Effector memory CD4-positive, alpha-beta T cell (primary cell): ENCODE measurements around the gene MARCHF9.
A peak's percentile ranks its signal among the peaks of the same experiment; 100 is the strongest.
"Not testable (repeated sequence)": the region's sequence is repeated elsewhere in the genome, so short reads cannot be mapped to it uniquely, and the experiment has no call there.

Experiments
- DNase-seq, 3 donors: peaks; one replicate each; pipeline ENCODE4 v3.0.0-alpha.2; 2020
- H3K27ac ChIP-seq: 2 replicates; pipeline ENCODE4 v1.7.0; 2013; ENCODE audit warnings: mild to moderate bottlenecking, low read length, moderate library complexity; ENCODE audit not compliant: insufficient read depth, poor library complexity, severe bottlenecking
- H3K27me3 ChIP-seq: replicated peaks from 2 replicates; pipeline ENCODE4 v1.7.0; 2013; ENCODE audit warnings: mild to moderate bottlenecking, low read length; ENCODE audit not compliant: insufficient read depth, control insufficient read depth, poor library complexity, severe bottlenecking
- H3K36me3 ChIP-seq: 2 replicates; pipeline ENCODE4 v1.7.0; 2013; ENCODE audit warnings: mild to moderate bottlenecking, low read length, moderate library complexity; ENCODE audit not compliant: control insufficient read depth, insufficient read depth
- H3K4me1 ChIP-seq: 2 replicates; pipeline ENCODE4 v1.7.0; 2013; ENCODE audit warnings: low read length, mild to moderate bottlenecking; ENCODE audit not compliant: control insufficient read depth, insufficient read depth, poor library complexity, severe bottlenecking
- H3K4me3 ChIP-seq: 2 replicates; pipeline ENCODE4 v1.7.0; 2013; ENCODE audit warnings: low read length, low read depth, mild to moderate bottlenecking; ENCODE audit not compliant: insufficient read depth, poor library complexity, severe bottlenecking
- H3K9me3 ChIP-seq: 2 replicates; pipeline ENCODE4 v1.7.0; 2013; ENCODE audit warnings: mild to moderate bottlenecking, low read length, moderate library complexity; ENCODE audit not compliant: control insufficient read depth
- total RNA-seq, 3 donors: gene quantifications; one replicate each; lab custom pipeline; 2026; lab: John Stamatoyannopoulos, UW

The MARCHF9 gene, protein sequence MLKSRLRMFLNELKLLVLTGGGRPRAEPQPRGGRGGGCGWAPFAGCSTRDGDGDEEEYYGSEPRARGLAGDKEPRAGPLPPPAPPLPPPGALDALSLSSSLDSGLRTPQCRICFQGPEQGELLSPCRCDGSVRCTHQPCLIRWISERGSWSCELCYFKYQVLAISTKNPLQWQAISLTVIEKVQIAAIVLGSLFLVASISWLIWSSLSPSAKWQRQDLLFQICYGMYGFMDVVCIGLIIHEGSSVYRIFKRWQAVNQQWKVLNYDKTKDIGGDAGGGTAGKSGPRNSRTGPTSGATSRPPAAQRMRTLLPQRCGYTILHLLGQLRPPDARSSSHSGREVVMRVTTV
- total RNA-seq, result 39.0 to 52.6 (median 47.6) reads per million in 3 donors

DNA sequence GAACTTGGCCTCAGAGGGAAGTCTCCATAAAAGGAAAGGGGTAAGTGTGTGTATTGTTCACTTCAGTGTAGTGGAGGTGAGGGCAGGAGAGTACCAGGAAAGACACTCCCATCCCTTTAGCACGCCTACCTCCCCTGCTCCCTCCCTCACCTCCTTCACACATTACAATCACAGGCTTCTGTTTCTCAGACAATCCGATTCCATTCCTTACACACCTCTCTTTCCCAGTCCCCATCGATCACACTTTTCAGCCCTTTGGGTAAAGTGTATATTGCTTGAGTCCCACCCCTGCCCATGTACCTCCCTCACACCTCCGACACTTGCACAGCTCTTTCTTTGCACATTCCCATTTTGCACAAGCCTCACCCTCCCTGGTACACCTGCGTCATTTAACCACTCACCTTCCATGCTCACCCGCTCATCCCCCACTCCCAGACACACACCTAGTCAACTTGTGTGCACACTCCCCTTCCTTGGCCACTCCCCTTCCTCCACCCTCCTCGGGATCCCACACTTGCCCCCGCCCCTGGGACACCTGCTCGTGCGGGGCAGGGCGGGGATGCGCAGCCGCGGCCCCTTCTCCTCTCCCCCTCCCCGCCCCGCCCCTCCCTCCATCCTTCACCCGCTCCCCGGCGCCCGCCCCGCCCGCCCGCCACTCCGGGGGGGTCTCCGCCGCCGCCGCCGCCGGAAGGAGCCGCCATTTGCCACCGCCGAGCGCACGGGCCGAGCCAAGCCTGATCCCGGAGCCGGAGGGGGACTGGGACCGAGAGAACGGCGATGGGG lies at the start of gene MARCHF9:
TSS of gene MARCHF9 (plus strand) at position 693 of the 783 bp plus-strand sequence. CDS start 426 bp downstream, outside the sequence.
- H3K4me3 ChIP-seq, result peak within 1 kb of the TSS; percentile 54
- no peaks in the 10 kb centered on the region for H3K27me3 ChIP-seq
- H3K27ac ChIP-seq, result peak within 1 kb of the TSS; percentile 80
- peak; percentile 79 to 85 (median 84) for DNase-seq
- H3K4me1 ChIP-seq, result peaks cover 41% of the 10 kb centered on the region
- peaks cover 23% of the 10 kb centered on the region for H3K36me3 ChIP-seq
- H3K9me3 ChIP-seq, result no peaks in the 10 kb centered on the region

DNA sequence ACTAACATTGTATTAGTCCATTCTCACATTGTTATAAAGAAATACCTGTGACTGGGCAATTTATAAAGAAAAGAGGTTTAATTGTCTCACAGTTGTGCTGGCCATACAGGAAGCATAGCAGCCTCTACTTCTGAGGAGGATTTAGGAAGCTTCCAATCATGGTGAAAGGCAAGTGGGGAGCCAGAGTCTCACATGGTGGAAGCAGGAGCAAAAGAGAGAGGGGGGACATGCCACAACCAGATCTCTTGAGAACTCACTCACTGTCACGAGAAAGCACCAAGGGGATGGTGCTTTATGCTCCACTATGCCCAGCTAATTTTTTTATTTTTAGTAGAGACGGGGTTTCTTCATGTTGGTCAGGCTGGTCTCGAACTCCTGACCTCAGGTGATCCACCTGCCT lies 47.7 kb upstream of the MARCHF9 start:
- Histone ChIP-seq H3K9me3 (no peaks in the 10 kb centered on the region), H3K4me3 (no peak overlapping the region), H3K27me3 (no peaks in the 10 kb centered on the region), H3K36me3 (peaks cover 38% of the 10 kb centered on the region), H3K27ac (no peak overlapping the region), H3K4me1 (no peaks in the 10 kb centered on the region)
- DNase-seq, result no peak

GRCh38 chr12:57708296-57708695 lies 46.6 kb upstream of the MARCHF9 start:
- H3K36me3 ChIP-seq, result peaks cover 38% of the 10 kb centered on the region
- no peaks in the 10 kb centered on the region for H3K4me1 ChIP-seq
- no peaks in the 10 kb centered on the region for H3K27me3 ChIP-seq
- DNase-seq, result no peak
- H3K9me3 ChIP-seq, result no peaks in the 10 kb centered on the region
- H3K27ac ChIP-seq, result no peak overlapping the region
- no peak overlapping the region for H3K4me3 ChIP-seq

DNA sequence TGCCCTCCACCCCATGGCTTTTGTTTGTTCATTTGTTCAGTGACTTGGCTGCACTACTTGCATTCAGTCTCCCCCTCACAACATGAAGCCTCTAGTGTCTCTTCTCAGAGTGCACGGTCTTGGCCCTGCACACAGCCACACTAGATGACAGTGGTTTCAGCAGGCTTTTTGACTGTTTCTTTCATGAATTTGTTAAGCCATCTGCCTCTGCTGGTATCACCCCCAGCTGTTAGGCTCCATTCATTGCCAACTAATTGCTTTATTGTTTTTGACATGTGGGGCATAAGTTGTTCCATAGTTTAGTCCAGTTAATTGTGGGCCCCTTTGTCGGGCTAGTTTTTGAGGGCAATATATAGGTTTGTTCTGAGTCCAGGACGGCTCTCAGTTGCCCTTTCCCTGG lies 42.2 kb upstream of the MARCHF9 start:
- H3K4me1 ChIP-seq, result no peaks in the 10 kb centered on the region
- DNase-seq, result no peak
- H3K4me3 ChIP-seq, result no peak overlapping the region
- H3K9me3 ChIP-seq, result no peaks in the 10 kb centered on the region
- no peak overlapping the region for H3K27ac ChIP-seq
- H3K27me3 ChIP-seq, result no peaks in the 10 kb centered on the region
- peaks cover 36% of the 10 kb centered on the region for H3K36me3 ChIP-seq

DNA sequence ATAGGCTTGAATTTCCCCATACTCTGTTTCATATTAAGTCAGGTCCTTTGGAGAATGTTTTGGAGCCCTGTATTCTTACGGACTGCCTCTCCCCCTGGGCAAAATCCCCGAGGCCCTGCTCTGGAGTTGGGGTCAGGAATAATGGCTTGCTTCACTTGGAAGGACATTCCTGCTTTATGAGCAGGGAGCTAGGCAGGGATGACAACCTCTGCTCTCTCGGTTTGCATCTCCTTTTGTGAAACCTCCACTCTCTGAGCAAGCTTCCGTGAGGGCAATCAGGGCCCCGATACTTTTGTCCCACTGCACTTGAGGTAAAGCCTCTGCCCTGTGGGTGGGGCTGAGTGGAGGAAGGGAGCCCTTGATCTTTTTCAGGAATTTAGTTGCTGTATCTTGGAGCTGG lies 41.7 kb upstream of the MARCHF9 start:
- Histone ChIP-seq H3K36me3 (peaks cover 41% of the 10 kb centered on the region), H3K9me3 (no peaks in the 10 kb centered on the region), H3K4me1 (no peaks in the 10 kb centered on the region), H3K4me3 (no peak overlapping the region), H3K27me3 (no peaks in the 10 kb centered on the region), H3K27ac (no peak overlapping the region)
- no peak for DNase-seq

GRCh38 chr12:57715036-57715748 lies 39.7 kb upstream of the MARCHF9 start:
- not testable (repeated sequence) for H3K4me3 ChIP-seq, H3K4me1 ChIP-seq, H3K9me3 ChIP-seq, DNase-seq, H3K27me3 ChIP-seq, H3K27ac ChIP-seq
- H3K36me3 ChIP-seq, result peaks cover 56% of the 10 kb centered on the region

- no peak overlapping the region for H3K27ac ChIP-seq
- H3K9me3 ChIP-seq, result no peaks in the 10 kb centered on the region
- H3K36me3 ChIP-seq, result peaks cover 62% of the 10 kb centered on the region
- H3K4me3 ChIP-seq, result no peak overlapping the region
- H3K27me3 ChIP-seq, result no peaks in the 10 kb centered on the region
- DNase-seq, result no peak
- H3K4me1 ChIP-seq, result no peaks in the 10 kb centered on the region
Measured at GRCh38 chr12:57715786-57716185, 39.1 kb upstream of the MARCHF9 start.

- Histone ChIP-seq H3K27me3 (no peaks in the 10 kb centered on the region), H3K4me1 (no peaks in the 10 kb centered on the region), H3K9me3 (no peaks in the 10 kb centered on the region), H3K27ac (no peak overlapping the region), H3K4me3 (no peak overlapping the region), H3K36me3 (peaks cover 67% of the 10 kb centered on the region)
- no peak for DNase-seq
Measured at GRCh38 chr12:57716305-57716704, 38.6 kb upstream of the MARCHF9 start.

- DNase-seq, result no peak
- Histone ChIP-seq H3K36me3 (peaks cover 74% of the 10 kb centered on the region), H3K4me3 (no peak overlapping the region), H3K4me1 (no peaks in the 10 kb centered on the region), H3K9me3 (no peaks in the 10 kb centered on the region), H3K27ac (no peak overlapping the region), H3K27me3 (no peaks in the 10 kb centered on the region)
Measured at GRCh38 chr12:57717131-57717530, 37.8 kb upstream of the MARCHF9 start.
